Measurements from ENCODE around the gene ATP5F1E. TPM values are rescaled to one million over a fixed set of nuclear protein-coding genes. Genes with fewer than 3 reads are reported as not detected.

The ATP5F1E gene
- total and polyA plus RNA-seq, 10 of the 15 experiments (the other 5 are each of a cell fraction or from before 2014, with no cell fraction given) = 49.0 to 407 (median 117) TPM

DNA sequence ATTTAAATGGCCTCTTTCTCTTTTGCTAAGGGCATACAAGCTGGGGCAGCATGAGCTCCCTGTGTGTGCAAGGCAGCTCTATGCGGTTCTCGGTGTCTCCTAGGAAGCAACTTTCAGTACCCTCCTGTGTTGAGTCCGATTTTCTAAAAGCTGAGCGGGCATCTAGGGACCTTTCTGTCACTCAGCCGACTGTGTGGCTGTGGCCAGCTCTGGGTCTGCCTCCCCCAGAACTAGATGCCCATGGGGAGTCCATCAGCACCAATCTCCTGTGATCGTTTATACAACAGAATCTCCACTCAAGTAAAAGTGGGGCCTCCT is 43.6 kb downstream of the ATP5F1E start (continued):
- TF ChIP-seq, protein P1, sequence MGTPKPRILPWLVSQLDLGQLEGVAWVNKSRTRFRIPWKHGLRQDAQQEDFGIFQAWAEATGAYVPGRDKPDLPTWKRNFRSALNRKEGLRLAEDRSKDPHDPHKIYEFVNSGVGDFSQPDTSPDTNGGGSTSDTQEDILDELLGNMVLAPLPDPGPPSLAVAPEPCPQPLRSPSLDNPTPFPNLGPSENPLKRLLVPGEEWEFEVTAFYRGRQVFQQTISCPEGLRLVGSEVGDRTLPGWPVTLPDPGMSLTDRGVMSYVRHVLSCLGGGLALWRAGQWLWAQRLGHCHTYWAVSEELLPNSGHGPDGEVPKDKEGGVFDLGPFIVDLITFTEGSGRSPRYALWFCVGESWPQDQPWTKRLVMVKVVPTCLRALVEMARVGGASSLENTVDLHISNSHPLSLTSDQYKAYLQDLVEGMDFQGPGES (IDR thresholded peaks at IDR 0.05) = no peak
- TF ChIP-seq FOXK2 (IDR thresholded peaks at IDR 0.05) = no peak
- TF ChIP-seq SP1 (IDR thresholded peaks at IDR 0.05; ENCODE audit: low read depth, low read length) = no peak

DNA sequence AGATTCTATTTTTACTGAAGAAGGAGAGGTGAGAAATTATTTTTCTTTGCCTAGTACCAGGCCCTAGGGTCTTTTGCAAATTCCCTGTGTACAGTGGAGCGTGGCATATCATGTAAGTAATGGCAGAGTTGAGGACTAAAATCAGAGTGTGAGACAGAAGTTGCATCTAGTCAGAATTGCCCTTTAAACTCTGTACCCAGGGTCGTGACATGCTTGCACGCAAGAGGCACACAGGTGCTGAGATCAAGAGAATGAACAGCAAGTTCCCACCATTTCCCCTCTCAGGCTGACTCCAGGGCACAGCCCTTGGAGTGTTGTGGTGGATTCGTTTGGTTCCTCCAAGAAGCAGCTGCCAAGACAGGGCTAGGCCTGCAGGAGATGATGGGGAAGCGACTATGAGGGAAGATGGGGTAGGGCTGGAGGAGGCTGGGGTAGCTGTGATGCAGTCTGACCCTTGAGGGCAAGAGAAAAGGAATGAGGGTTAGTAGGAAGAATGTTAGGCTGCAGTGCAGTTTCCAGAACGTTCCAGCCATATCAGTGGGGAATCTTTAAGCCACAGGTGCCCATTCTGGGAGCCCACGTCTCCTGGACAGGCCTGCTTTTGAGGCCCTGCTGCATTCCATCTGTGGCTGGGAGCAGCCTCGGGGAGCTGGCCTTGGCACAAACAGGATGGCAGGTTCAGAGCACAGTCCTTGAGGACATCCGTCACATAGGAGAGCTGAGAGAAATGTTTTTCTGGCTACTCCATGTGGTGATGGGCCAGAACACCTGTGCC is 44.2 kb downstream of the ATP5F1E start:
- FAIRE-seq = no peak
- RAD21 ChIA-PET (ENCODE audit: unreplicated experiment) = no interaction called here

More for the DNA sequence above, 44.2 kb downstream of the ATP5F1E start:
- H3K36me3 ChIP-seq (ENCODE audit: control insufficient read depth in 2 of 2, insufficient read depth in 2 of 2, low read length in 1 of 2) = peaks cover 27 to 40% of the 10 kb centered on the region in 2 experiments
- ChIA-PET CTCF (no interaction called here), POLR2A (interaction anchor here (1.6 kb wide), 1 partner anchor 81 kb away, joined by 4 read pairs; no protein-coding TSS in a partner anchor), SMC1A (ENCODE audit: uncharacterized antibody, unreplicated experiment) (interaction anchor here (1.5 kb wide), 1 partner anchor 10 kb away, joined by 3 read pairs; no protein-coding TSS in a partner anchor)
- no peaks in the 10 kb centered on the region for H3K9me3 ChIP-seq (replicated peaks; ENCODE audit: control insufficient read depth, insufficient read depth, low read length)
- peaks cover 4% of the 10 kb centered on the region; the same call in 1 of the 2 replicates for H3K4me1 ChIP-seq (ENCODE audit: control insufficient read depth, insufficient read depth, low read length)
- peaks cover 29% of the 10 kb centered on the region for H3K79me2 ChIP-seq (ENCODE audit: control insufficient read depth, insufficient read depth, low read length)
- no peak for DNase-seq (ENCODE audit: low read depth, low spot score)
- H3K27ac ChIP-seq (ENCODE audit: control insufficient read depth, insufficient read depth) = no peak overlapping the region
- BruUV-seq (replicated peaks) = no TSS peak
- H2AFZ ChIP-seq (ENCODE audit: control insufficient read depth, low read depth, low read length) = no peak overlapping the region
- no peak overlapping the region for H3K4me3 ChIP-seq
- no peak for ATAC-seq
- TF ChIP-seq POLR2A (IDR thresholded peaks at IDR 0.05; ENCODE audit: low read depth, low read length) (no peak), ZNF384 (IDR thresholded peaks at IDR 0.05; ENCODE audit: borderline replicate concordance, low read depth, low read length) (no peak), ZNF622 (IDR thresholded peaks at IDR 0.05) (no peak), RFX5 (IDR thresholded peaks at IDR 0.05; ENCODE audit: low read depth, low read length) (no peak), SPI1 (IDR thresholded peaks at IDR 0.05; ENCODE audit: borderline replicate concordance, insufficient read depth, low read depth, low read length) (no peak), ASH2L (IDR thresholded peaks at IDR 0.05; ENCODE audit: borderline replicate concordance, low read depth) (no peak), ETV6 (conservative IDR thresholded peaks at IDR 0.05 in 1 of 2, IDR thresholded peaks at IDR 0.05 in 1 of 2; ENCODE audit: borderline replicate concordance in 1 of 2, low read depth in 1 of 2) (no peak), NFXL1 (IDR thresholded peaks at IDR 0.05; ENCODE audit: borderline replicate concordance) (no peak), SUZ12 (IDR thresholded peaks at IDR 0.05; ENCODE audit: unreplicated experiment) (no peak)
- TF ChIP-seq, protein P2, sequence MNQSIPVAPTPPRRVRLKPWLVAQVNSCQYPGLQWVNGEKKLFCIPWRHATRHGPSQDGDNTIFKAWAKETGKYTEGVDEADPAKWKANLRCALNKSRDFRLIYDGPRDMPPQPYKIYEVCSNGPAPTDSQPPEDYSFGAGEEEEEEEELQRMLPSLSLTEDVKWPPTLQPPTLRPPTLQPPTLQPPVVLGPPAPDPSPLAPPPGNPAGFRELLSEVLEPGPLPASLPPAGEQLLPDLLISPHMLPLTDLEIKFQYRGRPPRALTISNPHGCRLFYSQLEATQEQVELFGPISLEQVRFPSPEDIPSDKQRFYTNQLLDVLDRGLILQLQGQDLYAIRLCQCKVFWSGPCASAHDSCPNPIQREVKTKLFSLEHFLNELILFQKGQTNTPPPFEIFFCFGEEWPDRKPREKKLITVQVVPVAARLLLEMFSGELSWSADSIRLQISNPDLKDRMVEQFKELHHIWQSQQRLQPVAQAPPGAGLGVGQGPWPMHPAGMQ (IDR thresholded peaks at IDR 0.05; ENCODE audit: borderline replicate concordance) = no peak
- WGBS (ENCODE audit: insufficient coverage, insufficient replicate concordance, low lambda C conversion rate, missing lambda C conversion rate) = 84% methylated on average over 9 of the region's 9 CpGs
- intact Hi-C loops (cut with micrococcal nuclease; ENCODE audit: unreplicated experiment) (loop anchor here (10.0 kb wide), 2 partner anchors 47 to 333 kb away; partner anchors contain the start of genes ATP5F1E and STX16), in situ Hi-C loops (cut with MboI) (no loop called here)
- no peaks in the 10 kb centered on the region for H4K20me1 ChIP-seq (ENCODE audit: control insufficient read depth, insufficient read depth)
- no peaks in the 10 kb centered on the region for H3K27me3 ChIP-seq (replicated peaks in 1 of 2; ENCODE audit: control insufficient read depth in 2 of 2, insufficient read depth in 2 of 2, low read length in 1 of 2)
- no peak overlapping the region for H3K4me2 ChIP-seq (ENCODE audit: control insufficient read depth, insufficient read depth)
- no peak overlapping the region for H3K9ac ChIP-seq (ENCODE audit: control insufficient read depth, insufficient read depth, low read length)

Data from GM12878 (cell line).